ENCODE measurements around the gene KRTAP10-8.

Gene KRTAP10-8
- total RNA-seq = 0 reads per million in 3 donors

- no peak within 1 kb of the TSS for H3K27ac ChIP-seq (ENCODE audit: insufficient read depth, low read length, poor library complexity, severe bottlenecking)
- peaks cover 6% of the 10 kb centered on the region for H3K4me1 ChIP-seq (ENCODE audit: control insufficient read depth, insufficient read depth, low read length, poor library complexity, severe bottlenecking)
- H3K4me3 ChIP-seq (ENCODE audit: insufficient read depth, low read depth, low read length, poor library complexity, severe bottlenecking) = no peak within 1 kb of the TSS
- H3K36me3 ChIP-seq (ENCODE audit: control insufficient read depth, insufficient read depth, low read length) = no peaks in the 10 kb centered on the region
- no peaks in the 10 kb centered on the region for H3K9me3 ChIP-seq (ENCODE audit: control insufficient read depth, low read length)
- no peaks in the 10 kb centered on the region for H3K27me3 ChIP-seq (replicated peaks; ENCODE audit: control insufficient read depth, insufficient read depth, low read length, poor library complexity, severe bottlenecking)
- no peak for DNase-seq
These were observed at the start of gene KRTAP10-8 for GRCh38 chr21:44612029-44612486. Gene KRTAP10-8, plus strand, starts transcription at chr21:44612079. Its CDS starts 22 bp downstream, at chr21:44612101.

GRCh38 chr21:44564099-44564498, 47.8 kb upstream of the KRTAP10-8 start:
- Histone ChIP-seq H3K4me3 (ENCODE audit: insufficient read depth, low read depth, low read length, poor library complexity, severe bottlenecking) (no peak overlapping the region), H3K4me1 (ENCODE audit: control insufficient read depth, insufficient read depth, low read length, poor library complexity, severe bottlenecking) (no peaks in the 10 kb centered on the region), H3K9me3 (ENCODE audit: control insufficient read depth, low read length) (no peaks in the 10 kb centered on the region), H3K27me3 (replicated peaks; ENCODE audit: control insufficient read depth, insufficient read depth, low read length, poor library complexity, severe bottlenecking) (no peaks in the 10 kb centered on the region), H3K27ac (ENCODE audit: insufficient read depth, low read length, poor library complexity, severe bottlenecking) (no peak overlapping the region), H3K36me3 (ENCODE audit: control insufficient read depth, insufficient read depth, low read length) (no peaks in the 10 kb centered on the region)
- DNase-seq = no peak

GRCh38 chr21:44564886-44565598, 46.8 kb upstream of the KRTAP10-8 start:
- H3K27me3 ChIP-seq (replicated peaks; ENCODE audit: control insufficient read depth, insufficient read depth, low read length, poor library complexity, severe bottlenecking) = no peaks in the 10 kb centered on the region
- no peak for DNase-seq
- no peaks in the 10 kb centered on the region for H3K4me1 ChIP-seq (ENCODE audit: control insufficient read depth, insufficient read depth, low read length, poor library complexity, severe bottlenecking)
- H3K9me3 ChIP-seq (ENCODE audit: control insufficient read depth, low read length) = no peaks in the 10 kb centered on the region
- H3K4me3 ChIP-seq (ENCODE audit: insufficient read depth, low read depth, low read length, poor library complexity, severe bottlenecking) = no peak overlapping the region
- no peaks in the 10 kb centered on the region for H3K36me3 ChIP-seq (ENCODE audit: control insufficient read depth, insufficient read depth, low read length)
- H3K27ac ChIP-seq (ENCODE audit: insufficient read depth, low read length, poor library complexity, severe bottlenecking) = no peak overlapping the region

GRCh38 chr21:44566403-44566802, 45.5 kb upstream of the KRTAP10-8 start:
- Histone ChIP-seq H3K9me3 (ENCODE audit: control insufficient read depth, low read length) (no peaks in the 10 kb centered on the region), H3K36me3 (ENCODE audit: control insufficient read depth, insufficient read depth, low read length) (no peaks in the 10 kb centered on the region), H3K27ac (ENCODE audit: insufficient read depth, low read length, poor library complexity, severe bottlenecking) (no peak overlapping the region), H3K27me3 (replicated peaks; ENCODE audit: control insufficient read depth, insufficient read depth, low read length, poor library complexity, severe bottlenecking) (no peaks in the 10 kb centered on the region), H3K4me1 (ENCODE audit: control insufficient read depth, insufficient read depth, low read length, poor library complexity, severe bottlenecking) (no peaks in the 10 kb centered on the region), H3K4me3 (ENCODE audit: insufficient read depth, low read depth, low read length, poor library complexity, severe bottlenecking) (no peak overlapping the region)
- DNase-seq = no peak

- Histone ChIP-seq H3K36me3 (ENCODE audit: control insufficient read depth, insufficient read depth, low read length) (no peaks in the 10 kb centered on the region), H3K27me3 (replicated peaks; ENCODE audit: control insufficient read depth, insufficient read depth, low read length, poor library complexity, severe bottlenecking) (no peaks in the 10 kb centered on the region), H3K4me3 (ENCODE audit: insufficient read depth, low read depth, low read length, poor library complexity, severe bottlenecking) (no peak overlapping the region), H3K9me3 (ENCODE audit: control insufficient read depth, low read length) (no peaks in the 10 kb centered on the region), H3K4me1 (ENCODE audit: control insufficient read depth, insufficient read depth, low read length, poor library complexity, severe bottlenecking) (no peaks in the 10 kb centered on the region), H3K27ac (ENCODE audit: insufficient read depth, low read length, poor library complexity, severe bottlenecking) (no peak overlapping the region)
- DNase-seq = no peak
These were observed 44.3 kb upstream of the KRTAP10-8 start for GRCh38 chr21:44567481-44568171.

GRCh38 chr21:44568261-44568660, 43.6 kb upstream of the KRTAP10-8 start:
- Histone ChIP-seq H3K36me3 (ENCODE audit: control insufficient read depth, insufficient read depth, low read length) (no peaks in the 10 kb centered on the region), H3K27ac (ENCODE audit: insufficient read depth, low read length, poor library complexity, severe bottlenecking) (no peak overlapping the region), H3K27me3 (replicated peaks; ENCODE audit: control insufficient read depth, insufficient read depth, low read length, poor library complexity, severe bottlenecking) (no peaks in the 10 kb centered on the region), H3K4me3 (ENCODE audit: insufficient read depth, low read depth, low read length, poor library complexity, severe bottlenecking) (no peak overlapping the region), H3K9me3 (ENCODE audit: control insufficient read depth, low read length) (no peaks in the 10 kb centered on the region), H3K4me1 (ENCODE audit: control insufficient read depth, insufficient read depth, low read length, poor library complexity, severe bottlenecking) (no peaks in the 10 kb centered on the region)
- DNase-seq = no peak

- Histone ChIP-seq H3K4me3 (ENCODE audit: insufficient read depth, low read depth, low read length, poor library complexity, severe bottlenecking) (no peak overlapping the region), H3K4me1 (ENCODE audit: control insufficient read depth, insufficient read depth, low read length, poor library complexity, severe bottlenecking) (no peaks in the 10 kb centered on the region), H3K9me3 (ENCODE audit: control insufficient read depth, low read length) (no peaks in the 10 kb centered on the region), H3K27ac (ENCODE audit: insufficient read depth, low read length, poor library complexity, severe bottlenecking) (no peak overlapping the region), H3K27me3 (replicated peaks; ENCODE audit: control insufficient read depth, insufficient read depth, low read length, poor library complexity, severe bottlenecking) (no peaks in the 10 kb centered on the region), H3K36me3 (ENCODE audit: control insufficient read depth, insufficient read depth, low read length) (no peaks in the 10 kb centered on the region)
- no peak for DNase-seq
These were observed 43.0 kb upstream of the KRTAP10-8 start for GRCh38 chr21:44568667-44569556.

- no peaks in the 10 kb centered on the region for H3K9me3 ChIP-seq (ENCODE audit: control insufficient read depth, low read length)
- no peaks in the 10 kb centered on the region for H3K27me3 ChIP-seq (replicated peaks; ENCODE audit: control insufficient read depth, insufficient read depth, low read length, poor library complexity, severe bottlenecking)
- no peaks in the 10 kb centered on the region for H3K36me3 ChIP-seq (ENCODE audit: control insufficient read depth, insufficient read depth, low read length)
- no peaks in the 10 kb centered on the region for H3K4me1 ChIP-seq (ENCODE audit: control insufficient read depth, insufficient read depth, low read length, poor library complexity, severe bottlenecking)
- DNase-seq = no peak
- H3K27ac ChIP-seq (ENCODE audit: insufficient read depth, low read length, poor library complexity, severe bottlenecking) = no peak overlapping the region
- no peak overlapping the region for H3K4me3 ChIP-seq (ENCODE audit: insufficient read depth, low read depth, low read length, poor library complexity, severe bottlenecking)
These were observed 41.9 kb upstream of the KRTAP10-8 start for GRCh38 chr21:44569861-44570517.

- H3K27me3 ChIP-seq (replicated peaks; ENCODE audit: control insufficient read depth, insufficient read depth, low read length, poor library complexity, severe bottlenecking) = no peaks in the 10 kb centered on the region
- no peaks in the 10 kb centered on the region for H3K9me3 ChIP-seq (ENCODE audit: control insufficient read depth, low read length)
- no peak overlapping the region for H3K27ac ChIP-seq (ENCODE audit: insufficient read depth, low read length, poor library complexity, severe bottlenecking)
- DNase-seq = no peak
- no peak overlapping the region for H3K4me3 ChIP-seq (ENCODE audit: insufficient read depth, low read depth, low read length, poor library complexity, severe bottlenecking)
- no peaks in the 10 kb centered on the region for H3K36me3 ChIP-seq (ENCODE audit: control insufficient read depth, insufficient read depth, low read length)
- H3K4me1 ChIP-seq (ENCODE audit: control insufficient read depth, insufficient read depth, low read length, poor library complexity, severe bottlenecking) = no peaks in the 10 kb centered on the region
These were observed 40.6 kb upstream of the KRTAP10-8 start for GRCh38 chr21:44571296-44571695.
